GM21381 (cell line): ENCODE data around the gene CAND2.
"Not testable (repeated sequence)": the region's sequence is repeated elsewhere in the genome, so short reads cannot be mapped to it uniquely, and the experiment has no call there.

Experiments used
- ATAC-seq: cut with Tn5 transposase; IDR thresholded peaks from one replicate; pipeline ENCODE4 v1.9.1; 2021; ENCODE audit warnings: mild to moderate bottlenecking, moderate library complexity; ENCODE audit not compliant: unreplicated experiment

CAND2 gene

GRCh38 chr3:12829886-12830784, 33.7 kb downstream of the CAND2 start:
- ATAC-seq = no peak

- no peak for ATAC-seq
Measured at GRCh38 chr3:12830785-12831156, 34.3 kb downstream of the CAND2 start.

- ATAC-seq = no peak
Measured at GRCh38 chr3:12831301-12831866, 34.9 kb downstream of the CAND2 start.

- no peak for ATAC-seq
Measured at GRCh38 chr3:12832350-12833221, 36.1 kb downstream of the CAND2 start.

GRCh38 chr3:12833222-12834161, 37.0 kb downstream of the CAND2 start:
- ATAC-seq = no peak

DNA sequence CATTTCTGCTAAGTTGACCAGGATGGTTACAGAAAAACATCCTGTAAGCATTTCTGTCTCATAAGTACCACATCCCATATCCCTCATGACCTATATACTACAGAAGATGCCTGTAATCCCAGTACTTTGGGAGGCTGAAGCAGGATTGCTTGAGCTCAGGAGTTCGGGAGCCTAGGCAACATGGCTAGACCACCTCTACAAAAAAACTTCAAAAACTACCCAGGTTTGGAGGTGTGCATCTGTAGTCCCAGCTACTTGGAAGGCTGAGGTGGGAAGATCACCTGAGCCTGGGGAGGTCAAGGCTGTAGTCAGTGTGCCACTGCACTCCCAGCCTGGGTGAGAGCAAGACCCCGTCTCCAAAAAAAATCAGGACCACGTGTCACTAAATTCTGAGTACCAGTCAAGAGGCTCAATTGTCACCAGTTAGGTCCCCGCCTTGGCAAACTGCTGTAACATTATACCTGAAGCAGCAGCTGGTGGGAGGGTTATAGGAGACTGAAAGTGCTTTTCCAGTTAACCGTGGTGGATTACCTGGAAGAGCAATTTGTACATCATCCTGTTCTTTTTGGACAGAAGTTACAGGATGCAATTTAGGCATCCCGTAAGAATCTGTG, 38.7 kb downstream of the CAND2 start:
- ATAC-seq = no peak

DNA sequence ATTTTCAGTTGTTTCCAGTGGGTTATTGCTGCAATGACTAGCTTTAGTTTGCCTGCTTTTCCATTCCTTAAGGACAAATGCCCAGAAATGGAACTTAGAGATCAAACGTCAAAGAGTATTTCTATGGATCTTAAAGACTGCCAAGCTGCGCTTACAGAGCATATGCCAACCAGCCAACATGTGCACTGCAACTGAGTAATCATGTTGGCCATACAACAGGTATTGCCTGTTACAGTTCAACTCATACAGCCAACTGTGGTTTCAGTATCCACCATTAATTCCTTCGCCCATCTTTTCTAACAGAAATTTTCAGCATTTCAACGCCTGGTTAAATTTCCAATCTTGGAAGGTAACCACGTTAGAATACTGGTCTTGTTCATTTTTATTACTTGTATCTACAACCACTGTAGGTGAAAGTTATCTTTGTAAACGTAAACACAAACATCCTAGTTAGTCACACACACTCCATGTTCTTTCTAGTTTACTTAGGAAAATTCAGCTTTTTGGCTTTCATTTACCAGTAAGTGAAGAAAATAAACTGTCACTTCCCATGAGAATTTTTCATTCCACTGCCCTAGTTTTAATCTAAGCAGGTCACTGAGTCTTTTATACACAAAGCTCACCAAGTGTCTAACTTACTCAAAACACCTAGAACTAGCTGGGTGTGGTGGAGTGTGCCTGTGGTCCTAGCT, 41.0 kb downstream of the CAND2 start:
- ATAC-seq = no peak

DNA sequence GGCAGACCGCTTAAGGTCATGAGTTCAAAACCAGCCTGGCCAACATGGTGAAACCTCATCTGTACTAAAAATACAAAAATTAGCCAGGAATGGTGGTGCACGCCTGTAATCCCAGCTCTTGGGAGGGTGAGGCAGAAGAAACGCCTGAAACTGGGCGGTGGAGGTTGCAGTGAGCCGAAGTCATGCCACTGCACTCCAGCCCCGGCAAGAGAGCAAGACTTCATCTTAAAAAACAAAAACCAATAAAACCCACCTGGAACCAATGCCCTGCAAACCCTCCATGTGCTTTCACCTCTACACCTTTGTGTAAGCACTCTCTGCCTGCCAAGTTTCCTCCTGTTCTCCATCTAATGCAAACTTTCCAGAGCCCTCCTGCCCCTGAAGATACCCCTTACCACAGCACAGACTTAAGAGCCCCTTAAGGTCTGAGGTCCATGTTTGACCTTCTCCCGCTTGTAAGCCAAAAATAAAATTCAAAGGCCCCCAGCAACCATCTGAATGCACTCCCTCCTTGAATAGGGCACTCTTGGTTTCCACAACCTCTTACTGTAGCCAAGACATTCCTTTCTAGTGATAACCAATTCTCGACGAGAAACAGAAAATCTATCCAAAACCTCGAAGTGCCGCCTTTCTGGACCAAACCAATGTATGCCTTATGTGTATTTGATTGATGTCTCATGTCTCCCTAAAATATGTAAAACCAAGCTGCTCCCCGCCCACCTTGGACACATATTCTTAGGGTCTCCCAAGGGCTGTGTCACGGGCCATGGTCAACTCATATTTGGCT, 41.9 kb downstream of the CAND2 start:
- no peak for ATAC-seq

DNA sequence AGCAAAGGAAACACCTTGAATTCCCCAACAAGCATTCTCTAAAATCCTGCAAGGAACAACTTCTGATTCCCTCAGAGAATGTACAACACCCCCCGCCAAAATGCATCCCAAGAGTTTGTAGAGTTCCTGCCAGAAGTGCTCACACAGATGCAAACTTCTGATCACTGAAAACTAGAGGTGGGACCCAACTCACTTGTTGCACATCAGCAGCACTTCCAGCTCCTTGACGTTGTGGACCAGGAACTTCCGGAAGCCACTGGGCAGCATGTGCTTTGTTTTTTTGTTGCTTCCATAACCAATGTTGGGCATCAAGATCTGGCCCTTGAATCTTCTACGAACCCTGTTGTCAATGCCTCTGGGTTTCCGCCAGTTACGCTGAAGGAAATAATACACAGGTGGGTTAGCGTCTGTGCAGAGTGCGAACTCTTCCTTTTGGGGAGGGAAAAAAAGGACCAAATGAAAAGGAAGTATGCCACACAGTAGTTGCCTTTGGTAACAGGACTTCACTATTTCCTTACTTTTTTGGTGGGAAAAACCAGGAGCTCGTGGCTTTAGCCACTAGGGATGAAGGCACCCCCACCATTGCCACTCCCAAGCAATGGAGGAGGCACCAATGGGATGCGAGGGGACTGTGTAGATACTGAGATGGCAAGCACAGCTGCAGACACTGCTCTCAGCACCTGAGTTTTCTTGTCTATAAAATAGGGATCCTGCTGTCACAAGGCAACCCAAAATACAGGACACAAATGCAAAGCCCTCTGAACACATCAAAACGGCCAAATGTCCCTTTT, 42.9 kb downstream of the CAND2 start:
- no peak for ATAC-seq

DNA sequence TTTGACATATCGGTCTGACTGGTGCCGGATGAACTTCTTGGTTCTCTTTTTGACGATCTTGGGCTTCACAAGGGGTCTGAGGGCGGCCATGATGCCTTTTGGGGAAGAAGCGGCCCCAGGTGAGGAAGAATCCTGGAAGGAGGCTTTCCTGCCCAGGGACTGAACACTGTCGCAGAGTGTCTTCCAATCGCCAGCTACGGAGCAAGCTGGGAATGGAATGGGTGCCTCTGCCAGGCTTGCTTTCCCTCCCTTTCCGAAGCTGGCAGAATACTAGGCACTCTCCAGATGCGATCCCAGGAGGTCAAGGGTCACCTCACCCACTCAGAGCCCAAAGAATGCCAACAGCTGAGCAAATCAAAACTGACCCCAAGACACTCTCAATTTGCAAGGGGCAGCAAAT, 43.7 kb downstream of the CAND2 start:
- not testable (repeated sequence) for ATAC-seq

GRCh38 chr3:12840591-12841148, 44.2 kb downstream of the CAND2 start:
- ATAC-seq = peak; percentile 2

- ATAC-seq = peak; percentile 84
Measured at GRCh38 chr3:12841149-12841969, 44.9 kb downstream of the CAND2 start, which contains the start of gene RPL32. Gene RPL32 (minus strand): TSS chr3:12841565. CDS start chr3:12840237, 1,328 bp downstream.

GRCh38 chr3:12841970-12842328, 45.5 kb downstream of the CAND2 start:
- ATAC-seq = no peak

DNA sequence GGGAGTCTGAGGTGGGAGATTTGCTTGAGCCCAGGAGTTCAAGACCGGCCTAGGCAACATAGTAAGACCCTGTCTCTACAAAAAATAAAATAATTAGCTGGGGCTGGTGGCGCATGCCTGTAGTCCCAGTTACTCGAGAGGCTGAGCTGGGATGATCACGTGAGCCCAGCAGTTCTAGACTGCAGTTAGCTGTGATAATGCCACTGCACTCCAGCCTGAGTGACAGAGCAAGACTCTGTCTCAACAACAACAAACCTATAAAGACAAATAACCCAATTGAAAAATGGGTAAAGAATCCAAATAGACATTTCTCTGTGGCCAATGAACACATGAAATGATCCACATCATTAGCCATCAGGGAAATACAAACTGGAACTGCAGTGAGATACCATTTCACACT, 46.0 kb downstream of the CAND2 start:
- ATAC-seq = no peak

DNA sequence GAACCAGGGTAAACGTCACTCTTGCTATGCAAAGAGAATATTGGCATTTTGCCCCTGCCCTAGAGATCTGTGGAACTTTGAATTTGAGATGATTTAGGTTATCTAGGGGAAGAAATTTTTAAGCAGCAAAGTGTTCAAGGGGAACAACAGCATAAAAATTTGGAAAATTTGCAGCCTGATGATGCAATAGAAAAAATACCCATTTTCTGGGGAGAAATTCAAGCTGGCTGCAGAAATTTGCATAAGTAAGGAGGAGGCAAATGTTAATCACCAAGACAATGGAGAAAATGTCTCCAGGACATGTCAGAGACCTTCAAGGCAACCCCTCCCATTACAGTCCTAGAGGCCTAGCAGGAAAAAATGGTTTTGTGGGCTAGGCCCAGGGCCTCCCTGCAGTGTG, 49.3 kb downstream of the CAND2 start:
- ATAC-seq = no peak

GRCh38 chr3:12852201-12852600, 55.7 kb downstream of the CAND2 start:
- ATAC-seq = no peak

DNA sequence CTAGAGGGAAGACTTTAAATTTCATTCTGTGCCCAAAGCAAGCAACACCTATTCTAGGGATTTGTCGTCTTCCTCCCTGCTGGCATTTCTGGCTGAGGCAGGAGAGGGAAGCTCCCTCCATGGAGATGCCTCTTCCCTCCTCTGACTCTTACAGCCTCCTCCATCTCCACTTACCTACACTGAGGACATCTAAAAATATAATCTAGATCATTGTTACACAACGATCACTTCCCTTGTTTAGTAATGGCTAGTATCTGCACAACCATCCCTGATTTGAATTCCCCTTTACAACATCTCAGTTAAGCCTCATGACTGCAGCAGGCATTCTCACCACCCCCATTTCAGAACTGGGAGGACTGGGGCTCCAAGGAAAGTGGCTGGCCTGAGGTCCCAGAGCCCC, 57.4 kb downstream of the CAND2 start:
- not testable (repeated sequence) for ATAC-seq
